Dendritic cell treated with granulocyte-macrophage colony-stimulating factor and Interleukin-4, amounts not matched to agents 40 ng/mL and 50 ng/mL, for 4 days (primary cell): ENCODE measurements around the gene G3BP2.
"Not testable (repeated sequence)": the region's sequence is repeated elsewhere in the genome, so short reads cannot be mapped to it uniquely, and the experiment has no call there.

Experiments used
- H3K27ac Mint-ChIP-seq: one replicate; pipeline ENCODE4 v1.8.0; 2022; ENCODE audit warnings: mild to moderate bottlenecking, mixed read lengths
- H3K27me3 Mint-ChIP-seq: one replicate; pipeline ENCODE4 v1.8.0; 2022; ENCODE audit warnings: mild to moderate bottlenecking, mixed read lengths
- H3K36me3 Mint-ChIP-seq: one replicate; pipeline ENCODE4 v1.8.0; 2022; ENCODE audit warnings: low read depth, mixed read lengths
- H3K4me1 Mint-ChIP-seq: one replicate; pipeline ENCODE4 v1.8.0; 2022; ENCODE audit warnings: low read depth, mixed read lengths
- H3K4me3 Mint-ChIP-seq: one replicate; pipeline ENCODE4 v1.8.0; 2022; ENCODE audit warnings: mild to moderate bottlenecking, moderate library complexity, mixed read lengths
- H3K9me3 Mint-ChIP-seq: one replicate; pipeline ENCODE4 v1.8.0; 2022; ENCODE audit warnings: mixed read lengths
- intact Hi-C: fragments of 100-400 bp; cut with micrococcal nuclease; formaldehyde crosslinking; loops from one replicate; pipeline ENCODE4 v1.15.0; 2022

Gene G3BP2

GRCh38 chr4:75698963-75699228, 25.7 kb upstream of the G3BP2 start:
- H3K27ac Mint-ChIP-seq, result peak overlapping the region; percentile 86
- no peaks in the 10 kb centered on the region for H3K27me3 Mint-ChIP-seq
- no peaks in the 10 kb centered on the region for H3K9me3 Mint-ChIP-seq
- peaks cover 32% of the 10 kb centered on the region for H3K4me1 Mint-ChIP-seq
- peaks cover 5% of the 10 kb centered on the region for H3K36me3 Mint-ChIP-seq
- intact Hi-C loops, result loop anchor here (1.0 kb wide), 1 partner anchor 26 kb away; the partner anchor contains the start of gene G3BP2
- H3K4me3 Mint-ChIP-seq, result peak overlapping the region; percentile 35

- Mint-ChIP-seq H3K4me3 (peak overlapping the region; percentile 54), H3K9me3 (no peaks in the 10 kb centered on the region), H3K4me1 (peaks cover 32% of the 10 kb centered on the region), H3K36me3 (peaks cover 6% of the 10 kb centered on the region), H3K27ac (peak overlapping the region; percentile 86), H3K27me3 (no peaks in the 10 kb centered on the region)
- intact Hi-C loops, result loop anchor here (1.0 kb wide), 1 partner anchor 25 kb away; the partner anchor contains the start of gene G3BP2
These were observed 25.2 kb upstream of the G3BP2 start for GRCh38 chr4:75698162-75698962.

- peak overlapping the region; percentile 30 for H3K27ac Mint-ChIP-seq
These were observed 23.4 kb upstream of the G3BP2 start for GRCh38 chr4:75696581-75696980.

GRCh38 chr4:75696071-75696470, 22.9 kb upstream of the G3BP2 start:
- Mint-ChIP-seq H3K9me3 (no peaks in the 10 kb centered on the region), H3K27me3 (no peaks in the 10 kb centered on the region), H3K4me3 (no peak overlapping the region), H3K27ac (peak overlapping the region; percentile 30), H3K4me1 (peaks cover 32% of the 10 kb centered on the region), H3K36me3 (peaks cover 6% of the 10 kb centered on the region)
- intact Hi-C loops, result no loop called here

More at GRCh38 chr4:75696581-75696980, 23.4 kb upstream of the G3BP2 start:
- no peak overlapping the region for H3K4me3 Mint-ChIP-seq
- no peaks in the 10 kb centered on the region for H3K9me3 Mint-ChIP-seq
- H3K36me3 Mint-ChIP-seq, result peaks cover 6% of the 10 kb centered on the region
- intact Hi-C loops, result no loop called here
- peaks cover 32% of the 10 kb centered on the region for H3K4me1 Mint-ChIP-seq
- no peaks in the 10 kb centered on the region for H3K27me3 Mint-ChIP-seq

GRCh38 chr4:75692066-75692465, 18.9 kb upstream of the G3BP2 start:
- intact Hi-C loops, result not testable (repeated sequence)

GRCh38 chr4:75687125-75687524, 13.9 kb upstream of the G3BP2 start:
- H3K27ac Mint-ChIP-seq, H3K36me3 Mint-ChIP-seq, H3K4me1 Mint-ChIP-seq, H3K9me3 Mint-ChIP-seq, H3K4me3 Mint-ChIP-seq, intact Hi-C loops, H3K27me3 Mint-ChIP-seq: not testable (repeated sequence)

More at GRCh38 chr4:75692066-75692465, 18.9 kb upstream of the G3BP2 start:
- H3K27me3 Mint-ChIP-seq, H3K27ac Mint-ChIP-seq, H3K4me3 Mint-ChIP-seq, H3K9me3 Mint-ChIP-seq, H3K36me3 Mint-ChIP-seq: not testable (repeated sequence)
- H3K4me1 Mint-ChIP-seq, result peaks cover 14% of the 10 kb centered on the region

GRCh38 chr4:75686346-75686745, 13.1 kb upstream of the G3BP2 start:
- no peaks in the 10 kb centered on the region for H3K27me3 Mint-ChIP-seq
- no peaks in the 10 kb centered on the region for H3K36me3 Mint-ChIP-seq
- no peak overlapping the region for H3K27ac Mint-ChIP-seq
- no peak overlapping the region for H3K4me3 Mint-ChIP-seq
- H3K9me3 Mint-ChIP-seq, result peaks cover 8% of the 10 kb centered on the region
- peaks cover 6% of the 10 kb centered on the region for H3K4me1 Mint-ChIP-seq
- intact Hi-C loops, result no loop called here

- no peaks in the 10 kb centered on the region for H3K27me3 Mint-ChIP-seq
- H3K27ac Mint-ChIP-seq, result no peak overlapping the region
- H3K4me1 Mint-ChIP-seq, result peaks cover 6% of the 10 kb centered on the region
- no peak overlapping the region for H3K4me3 Mint-ChIP-seq
- peaks cover 8% of the 10 kb centered on the region for H3K9me3 Mint-ChIP-seq
- no peaks in the 10 kb centered on the region for H3K36me3 Mint-ChIP-seq
- intact Hi-C loops, result no loop called here
These were observed 12.5 kb upstream of the G3BP2 start for GRCh38 chr4:75685546-75686189.

GRCh38 chr4:75683482-75684155, 10.4 kb upstream of the G3BP2 start:
- no peak overlapping the region for H3K27ac Mint-ChIP-seq
- peaks cover 8% of the 10 kb centered on the region for H3K9me3 Mint-ChIP-seq
- H3K36me3 Mint-ChIP-seq, result no peaks in the 10 kb centered on the region
- no peak overlapping the region for H3K4me3 Mint-ChIP-seq
- intact Hi-C loops, result no loop called here
- H3K27me3 Mint-ChIP-seq, result no peaks in the 10 kb centered on the region
- H3K4me1 Mint-ChIP-seq, result peaks cover 6% of the 10 kb centered on the region

- peaks cover 6% of the 10 kb centered on the region for H3K4me1 Mint-ChIP-seq
- no peak overlapping the region for H3K27ac Mint-ChIP-seq
- intact Hi-C loops, result no loop called here
- no peaks in the 10 kb centered on the region for H3K27me3 Mint-ChIP-seq
- H3K4me3 Mint-ChIP-seq, result no peak overlapping the region
- no peaks in the 10 kb centered on the region for H3K9me3 Mint-ChIP-seq
- H3K36me3 Mint-ChIP-seq, result no peaks in the 10 kb centered on the region
These were observed 6.8 kb upstream of the G3BP2 start for GRCh38 chr4:75679876-75680575.

GRCh38 chr4:75678965-75679364, 5.8 kb upstream of the G3BP2 start:
- Mint-ChIP-seq H3K4me1 (peaks cover 9% of the 10 kb centered on the region), H3K27me3 (no peaks in the 10 kb centered on the region)

GRCh38 chr4:75678473-75678872, 5.3 kb upstream of the G3BP2 start:
- no peaks in the 10 kb centered on the region for H3K27me3 Mint-ChIP-seq
- no peaks in the 10 kb centered on the region for H3K9me3 Mint-ChIP-seq
- H3K4me3 Mint-ChIP-seq, result no peak overlapping the region
- intact Hi-C loops, result no loop called here
- peaks cover under 1% of the 10 kb centered on the region for H3K36me3 Mint-ChIP-seq
- no peak overlapping the region for H3K27ac Mint-ChIP-seq
- H3K4me1 Mint-ChIP-seq, result peaks cover 14% of the 10 kb centered on the region

More at GRCh38 chr4:75678965-75679364, 5.8 kb upstream of the G3BP2 start:
- H3K36me3 Mint-ChIP-seq, result no peaks in the 10 kb centered on the region
- no peaks in the 10 kb centered on the region for H3K9me3 Mint-ChIP-seq
- H3K4me3 Mint-ChIP-seq, result no peak overlapping the region
- intact Hi-C loops, result no loop called here
- H3K27ac Mint-ChIP-seq, result no peak overlapping the region

GRCh38 chr4:75675004-75675531, 1.9 kb upstream of the G3BP2 start:
- no peaks in the 10 kb centered on the region for H3K9me3 Mint-ChIP-seq
- no peak overlapping the region for H3K27ac Mint-ChIP-seq
- H3K4me1 Mint-ChIP-seq, result peaks cover 24% of the 10 kb centered on the region
- H3K36me3 Mint-ChIP-seq, result peaks cover 14% of the 10 kb centered on the region
- no peak overlapping the region for H3K4me3 Mint-ChIP-seq
- no peaks in the 10 kb centered on the region for H3K27me3 Mint-ChIP-seq
- intact Hi-C loops, result no loop called here
